ENCODE results near the gene CREBL2.

DNA sequence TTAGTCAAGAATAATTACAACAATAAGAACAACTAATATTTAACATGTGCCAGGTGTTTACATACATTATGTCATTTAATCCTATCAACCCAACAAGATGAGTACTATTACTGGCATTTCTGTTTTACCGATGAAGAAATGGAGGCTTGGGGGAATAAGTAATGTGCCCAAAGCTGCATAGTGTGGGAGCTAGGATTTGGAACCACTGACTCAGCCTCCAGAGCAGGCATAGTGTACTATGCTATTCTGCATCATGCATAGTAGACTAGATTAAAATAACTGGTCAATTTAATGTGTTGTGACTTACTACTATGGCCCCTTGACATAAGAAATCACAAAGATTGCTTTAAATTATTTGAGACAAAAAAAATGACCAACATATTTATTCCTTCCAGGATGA, 74.8 kb downstream of the CREBL2 start:
- TF ChIP-seq, protein P1, sequence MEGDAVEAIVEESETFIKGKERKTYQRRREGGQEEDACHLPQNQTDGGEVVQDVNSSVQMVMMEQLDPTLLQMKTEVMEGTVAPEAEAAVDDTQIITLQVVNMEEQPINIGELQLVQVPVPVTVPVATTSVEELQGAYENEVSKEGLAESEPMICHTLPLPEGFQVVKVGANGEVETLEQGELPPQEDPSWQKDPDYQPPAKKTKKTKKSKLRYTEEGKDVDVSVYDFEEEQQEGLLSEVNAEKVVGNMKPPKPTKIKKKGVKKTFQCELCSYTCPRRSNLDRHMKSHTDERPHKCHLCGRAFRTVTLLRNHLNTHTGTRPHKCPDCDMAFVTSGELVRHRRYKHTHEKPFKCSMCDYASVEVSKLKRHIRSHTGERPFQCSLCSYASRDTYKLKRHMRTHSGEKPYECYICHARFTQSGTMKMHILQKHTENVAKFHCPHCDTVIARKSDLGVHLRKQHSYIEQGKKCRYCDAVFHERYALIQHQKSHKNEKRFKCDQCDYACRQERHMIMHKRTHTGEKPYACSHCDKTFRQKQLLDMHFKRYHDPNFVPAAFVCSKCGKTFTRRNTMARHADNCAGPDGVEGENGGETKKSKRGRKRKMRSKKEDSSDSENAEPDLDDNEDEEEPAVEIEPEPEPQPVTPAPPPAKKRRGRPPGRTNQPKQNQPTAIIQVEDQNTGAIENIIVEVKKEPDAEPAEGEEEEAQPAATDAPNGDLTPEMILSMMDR (conservative IDR thresholded peaks at IDR 0.05 in 1 of 2, IDR thresholded peaks at IDR 0.05 in 1 of 2; ENCODE audit: extremely low read depth in 1 of 2, insufficient read depth in 1 of 2, low read depth in 1 of 2, low read length in 2 of 2) = no peak
- no peak for TF ChIP-seq EZH2 (IDR thresholded peaks at IDR 0.05; ENCODE audit: borderline replicate concordance, low read length)
